Midbrain (tissue), 1 donor: ENCODE results near the gene PCP4.
"Not testable (repeated sequence)": the region's sequence is repeated elsewhere in the genome, so short reads cannot be mapped to it uniquely, and the experiment has no call there.

Experiments used
- DNase-seq: peaks from one replicate; lab custom pipeline; 2025; lab: John Stamatoyannopoulos, UW

The PCP4 gene

GRCh38 chr21:39866093-39866492 lies 1.1 kb upstream of the PCP4 start:
- no peak for DNase-seq

DNA sequence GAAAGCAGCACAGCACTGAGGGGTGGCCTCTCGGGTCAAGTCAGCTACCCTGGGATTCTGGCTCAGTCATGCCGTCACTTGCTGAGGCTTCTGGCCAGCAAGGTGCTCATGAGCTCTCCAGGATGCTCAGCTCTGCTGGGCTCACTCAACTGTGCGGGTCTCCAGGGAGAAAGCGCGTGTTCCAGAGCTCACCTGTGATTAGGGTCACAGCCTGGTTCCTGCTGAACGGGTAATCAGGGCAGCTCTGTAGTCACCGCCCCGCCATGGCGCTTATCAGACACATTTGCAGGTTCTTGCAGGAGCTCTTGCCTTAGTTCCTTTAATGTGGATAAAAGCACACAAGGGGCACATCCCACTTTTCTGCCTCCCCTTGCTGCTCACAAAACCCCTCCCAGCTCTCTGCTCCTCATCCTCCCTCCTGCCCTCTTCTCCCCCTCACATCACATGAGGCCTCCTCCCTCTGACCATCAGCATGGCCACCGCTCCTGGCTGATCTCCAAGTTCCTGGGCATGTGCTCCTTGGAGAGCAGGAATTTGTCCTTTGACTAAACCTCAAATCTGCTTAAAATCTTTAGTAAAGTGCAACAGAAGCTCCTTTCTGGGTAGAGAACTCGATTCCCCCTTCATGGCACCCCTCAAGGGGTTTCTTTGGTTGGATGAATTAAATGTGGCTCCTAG lies 2.0 kb downstream of the PCP4 start:
- DNase-seq = no peak

- no peak for DNase-seq
Observed at GRCh38 chr21:39873687-39874086, 6.4 kb downstream of the PCP4 start.

DNA sequence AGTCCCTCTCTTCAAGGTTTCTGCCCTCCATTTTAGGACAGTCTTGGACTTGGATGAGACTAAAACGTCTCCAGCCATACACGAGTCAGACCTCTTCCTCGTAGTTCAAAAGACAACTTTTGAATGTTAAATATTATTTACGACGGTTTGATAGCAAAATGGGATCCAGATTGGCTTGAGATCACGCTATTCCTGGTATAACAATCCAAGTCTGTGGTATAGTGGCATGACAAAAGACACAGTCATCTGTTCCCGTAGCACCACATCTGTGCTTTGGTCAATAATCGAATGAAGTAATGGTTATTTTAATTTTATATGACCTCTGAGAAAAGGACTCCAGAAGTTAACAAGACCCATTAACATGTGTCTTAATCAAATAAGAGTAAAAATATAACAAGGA lies 7.0 kb downstream of the PCP4 start:
- no peak for DNase-seq

DNA sequence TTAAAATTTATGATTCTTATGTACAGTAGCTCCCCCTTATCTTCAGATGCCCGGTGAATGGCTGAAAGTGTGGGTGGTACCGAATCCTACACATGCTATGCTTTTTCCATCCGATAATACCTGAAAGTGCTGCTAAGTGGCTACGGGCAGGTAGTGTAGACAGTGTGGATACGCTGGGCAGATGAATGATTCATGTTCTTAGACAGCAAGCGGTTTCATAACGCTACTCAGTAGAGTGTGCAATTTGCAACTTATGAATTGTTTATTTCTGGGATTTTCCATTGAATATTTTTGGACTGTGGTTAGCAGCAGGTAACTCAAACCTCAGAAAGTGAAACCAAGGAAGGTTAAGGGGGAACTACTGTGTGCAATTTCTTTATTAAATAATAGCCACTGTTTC lies 7.5 kb downstream of the PCP4 start:
- DNase-seq = no peak

GRCh38 chr21:39881661-39882060 lies 14.4 kb downstream of the PCP4 start:
- DNase-seq = no peak

DNA sequence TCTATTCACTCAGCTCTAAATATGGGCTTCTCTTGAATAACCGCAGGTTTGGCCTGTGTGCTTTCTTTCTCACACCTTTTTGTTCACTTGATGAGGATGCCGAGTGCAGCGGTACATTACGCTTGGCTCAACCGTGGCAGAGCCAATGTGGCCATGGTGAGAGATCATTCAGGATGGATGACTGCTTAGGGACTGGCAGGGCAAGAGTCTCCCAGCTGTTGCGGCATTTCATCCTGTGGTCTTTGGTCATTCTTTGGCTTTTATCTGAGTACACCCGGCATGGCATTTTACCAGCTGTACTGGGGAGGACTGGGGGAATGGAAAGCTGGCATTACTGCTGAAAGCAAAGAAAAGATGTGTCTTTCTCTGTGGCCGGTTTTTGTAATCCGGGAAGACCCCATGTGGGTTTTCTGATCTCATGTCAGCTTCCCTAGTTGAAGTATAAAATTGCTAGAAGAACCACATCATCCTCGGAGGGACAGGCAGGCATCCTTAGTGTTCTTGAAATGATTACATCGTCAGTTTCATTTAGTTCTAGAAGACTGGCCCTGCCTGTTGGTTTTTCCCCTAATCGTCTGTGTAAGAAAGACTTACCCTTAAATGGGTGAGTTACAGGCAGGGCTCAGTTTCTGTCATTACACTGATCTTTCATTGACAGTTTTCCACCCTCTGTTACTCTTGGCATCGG lies 15.1 kb downstream of the PCP4 start:
- DNase-seq = peak; percentile 3

DNA sequence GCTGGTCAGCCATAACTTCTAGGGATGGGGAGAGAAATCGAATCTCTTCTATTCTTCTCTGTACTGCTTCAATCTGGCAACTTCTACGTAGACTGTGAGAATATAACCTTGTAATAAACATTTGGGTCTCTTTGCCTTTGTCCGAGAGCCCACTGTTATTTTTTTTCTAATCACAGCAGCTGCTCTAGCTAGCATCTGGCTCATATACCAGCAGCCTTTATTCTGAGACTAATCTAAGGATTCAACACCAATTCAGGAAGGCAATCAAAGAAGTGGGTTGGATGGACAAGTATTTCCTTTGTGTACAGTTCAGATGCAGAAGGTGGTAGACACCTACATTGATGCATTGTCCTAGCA lies 15.6 kb downstream of the PCP4 start:
- no peak for DNase-seq

DNA sequence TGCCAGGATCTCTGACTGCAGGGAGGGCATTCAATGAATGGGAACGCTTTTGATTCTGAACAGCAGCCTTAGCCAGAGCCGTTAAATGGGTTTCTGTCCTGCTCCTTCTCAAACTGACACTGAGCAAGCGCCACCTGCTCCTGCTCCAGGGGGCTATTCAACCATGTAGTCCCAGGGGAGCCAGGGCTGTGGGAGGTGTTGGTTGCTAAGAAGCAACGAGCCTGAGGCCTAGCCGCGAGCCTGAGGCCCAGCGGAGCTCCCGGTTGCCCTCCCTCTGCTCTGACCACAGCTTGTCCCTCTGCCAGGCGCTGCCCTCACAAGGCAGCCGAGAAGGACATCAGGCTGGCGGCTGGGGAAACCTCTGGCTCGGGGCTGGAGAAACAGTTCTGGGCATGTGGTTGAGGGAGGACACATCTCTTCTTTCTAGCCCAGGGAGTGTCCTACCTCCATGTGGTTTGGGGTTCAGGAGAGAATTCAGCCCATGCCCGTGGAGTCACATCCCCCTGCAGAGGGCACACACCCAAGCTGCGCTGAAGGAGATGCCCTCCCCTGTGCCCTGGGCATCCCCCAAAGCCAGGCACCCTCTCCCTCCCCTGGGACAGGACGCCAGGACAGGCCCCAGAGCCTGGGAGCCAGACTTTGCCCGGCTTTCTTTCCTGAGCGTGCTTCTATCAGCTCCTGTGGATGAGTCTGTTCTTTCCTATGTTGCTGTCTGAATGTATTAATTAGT lies 18.0 kb downstream of the PCP4 start:
- peak; percentile 76 for DNase-seq

GRCh38 chr21:39888848-39889247 lies 21.6 kb downstream of the PCP4 start:
- DNase-seq = no peak

GRCh38 chr21:39891111-39891510 lies 23.9 kb downstream of the PCP4 start:
- no peak for DNase-seq

- not testable (repeated sequence) for DNase-seq
Observed at GRCh38 chr21:39891863-39892262, 24.6 kb downstream of the PCP4 start.

GRCh38 chr21:39900491-39900890 lies 33.3 kb downstream of the PCP4 start:
- DNase-seq = no peak

GRCh38 chr21:39900911-39901310 lies 33.7 kb downstream of the PCP4 start:
- DNase-seq = no peak

DNA sequence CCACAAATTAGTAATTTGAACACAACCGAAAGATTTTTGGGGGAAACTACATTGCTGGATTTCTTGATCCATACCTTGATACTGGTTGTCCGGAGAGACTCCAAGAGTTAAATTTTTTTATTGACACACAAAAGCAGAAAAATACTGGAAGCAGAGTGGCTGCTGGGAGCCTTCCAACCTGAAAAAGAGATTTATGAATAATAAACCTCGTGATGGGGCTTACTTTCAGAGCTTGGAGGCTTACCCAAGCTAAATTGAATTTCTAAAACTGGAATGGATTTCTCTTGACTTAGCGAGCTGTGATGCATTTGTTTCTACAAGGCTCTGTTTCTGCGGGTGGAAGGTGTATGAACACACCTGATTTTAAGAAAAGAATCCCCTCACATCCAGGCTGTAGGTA lies 35.7 kb downstream of the PCP4 start:
- DNase-seq = no peak

- DNase-seq = no peak
Observed at GRCh38 chr21:39904457-39904856, 37.2 kb downstream of the PCP4 start.

- no peak for DNase-seq
Observed at GRCh38 chr21:39908265-39908923, 41.2 kb downstream of the PCP4 start.

- DNase-seq = no peak
Observed at GRCh38 chr21:39911286-39912199, 44.3 kb downstream of the PCP4 start.

GRCh38 chr21:39913706-39914305 lies 46.6 kb downstream of the PCP4 start:
- DNase-seq = no peak

- no peak for DNase-seq
Observed at GRCh38 chr21:39915881-39916280, 48.6 kb downstream of the PCP4 start.

GRCh38 chr21:39918558-39918957 lies 51.3 kb downstream of the PCP4 start:
- no peak for DNase-seq
